Endodermal cell (in vitro differentiated cells): ENCODE data around the gene PNPLA7. TPM values are rescaled to one million over a fixed set of nuclear protein-coding genes. Genes with fewer than 3 reads are reported as not detected.
"Not testable (repeated sequence)": the region's sequence is repeated elsewhere in the genome, so short reads cannot be mapped to it uniquely, and the experiment has no call there.

Experiments used
- DNase-seq: peaks from one replicate; pipeline ENCODE4 v3.0.0-alpha.2; 2017
- H3K27ac ChIP-seq: 2 replicates; pipeline ENCODE4 v1.5.1; 2013; ENCODE audit warnings: mild to moderate bottlenecking, low read depth, low read length, moderate library complexity
- H3K27me3 ChIP-seq: 2 replicates; pipeline ENCODE4 v1.6.1; 2013; ENCODE audit warnings: mild to moderate bottlenecking, low read length, moderate library complexity; ENCODE audit not compliant: insufficient read depth, control insufficient read depth, poor library complexity, severe bottlenecking
- H3K36me3 ChIP-seq: 2 replicates; pipeline ENCODE4 v1.7.0; 2013; ENCODE audit warnings: mild to moderate bottlenecking, low read length, moderate library complexity; ENCODE audit not compliant: control insufficient read depth, insufficient read depth
- H3K4me1 ChIP-seq: one replicate; pipeline ENCODE4 v1.7.0; 2013; ENCODE audit warnings: low read length; ENCODE audit not compliant: control insufficient read depth, insufficient read depth
- H3K4me3 ChIP-seq: 2 replicates; pipeline ENCODE4 v1.5.1; 2013; ENCODE audit warnings: mild to moderate bottlenecking, low read length, moderate library complexity
- H3K9ac ChIP-seq: 2 replicates; pipeline ENCODE4 v1.6.1; 2013; ENCODE audit warnings: mild to moderate bottlenecking, low read length, moderate library complexity; ENCODE audit not compliant: poor library complexity, severe bottlenecking; ENCODE audit errors: extremely low read depth
- H3K9me3 ChIP-seq: 2 replicates; pipeline ENCODE4 v1.6.1; 2013; ENCODE audit warnings: mild to moderate bottlenecking, low read length, moderate library complexity; ENCODE audit not compliant: control insufficient read depth
- H3K27ac Mint-ChIP-seq: 2 replicates; pipeline ENCODE4 v1.8.0; 2020; ENCODE audit warnings: mixed read lengths
- H3K27me3 Mint-ChIP-seq: 2 replicates; pipeline ENCODE4 v1.8.0; 2021; ENCODE audit warnings: mild to moderate bottlenecking, mixed read lengths; ENCODE audit not compliant: insufficient read depth
- H3K36me3 Mint-ChIP-seq: 2 replicates; pipeline ENCODE4 v1.8.0; 2020; ENCODE audit warnings: low read depth, mixed read lengths
- H3K4me1 Mint-ChIP-seq: 2 replicates; pipeline ENCODE4 v1.8.0; 2020; ENCODE audit warnings: mixed read lengths
- H3K4me3 Mint-ChIP-seq: 2 replicates; pipeline ENCODE4 v1.8.0; 2020; ENCODE audit warnings: mild to moderate bottlenecking, moderate library complexity, mixed read lengths
- H3K9me3 Mint-ChIP-seq: 2 replicates; pipeline ENCODE4 v1.8.0; 2020; ENCODE audit warnings: mild to moderate bottlenecking, mixed read lengths
- CTCF ChIP-seq: fragments of 200-600 bp; sonication (generic); conservative IDR thresholded peaks from 2 replicates; pipeline ENCODE4 v1.5.0; 2021; ENCODE audit warnings: antibody characterized with exemption, mild to moderate bottlenecking
- WGBS, 2 experiments: methylation state at CpG; one replicate each; pipeline versions ENCODE4 v1.1.5 to v1.1.7; 2013; ENCODE audit warnings: missing lambda C conversion rate in 2 of 2, mixed read lengths in 1 of 2; ENCODE audit not compliant: insufficient coverage in 1 of 2, insufficient read length in 1 of 2; 5-methylcytosine and 5-hydroxymethylcytosine counted together
- total RNA-seq, 2 donors: library from RNA; stranded (reverse); fragmentation: NEBNext Ultra II Directional in 1 of 2; extraction: Animal tissue kit (Norgen Biotek cat#: 25700) in 1 of 2; gene quantifications; 2 replicates in 1 of 2; 3 replicates in 1 of 2; pipeline ENCODE4 v1.2.1, GENCODE V29; 2021

The PNPLA7 gene
- total RNA-seq, 2 donors from 2014 or later = 2.0 to 2.4 TPM

GRCh38 chr9:137515338-137515724 is 34.9 kb downstream of the PNPLA7 start:
- 91 to 93% methylated on average over 10 to 21 of the region's 23 CpGs for WGBS, 2 experiments
- Mint-ChIP-seq H3K4me1 (no peaks in the 10 kb centered on the region), H3K36me3 (no peaks in the 10 kb centered on the region), H3K27ac (no peak overlapping the region), H3K9me3 (peaks cover 8% of the 10 kb centered on the region), H3K27me3 (no peaks in the 10 kb centered on the region), H3K4me3 (no peak overlapping the region)
- no peak for TF ChIP-seq CTCF
- Histone ChIP-seq H3K36me3 (no peaks in the 10 kb centered on the region), H3K27me3 (no peaks in the 10 kb centered on the region), H3K9me3 (no peaks in the 10 kb centered on the region), H3K9ac (no peak overlapping the region), H3K27ac (no peak overlapping the region), H3K4me1 (no peaks in the 10 kb centered on the region), H3K4me3 (no peak overlapping the region)
- no peak for DNase-seq

GRCh38 chr9:137514691-137515337 is 35.4 kb downstream of the PNPLA7 start:
- Histone ChIP-seq H3K27me3 (no peaks in the 10 kb centered on the region), H3K9ac (no peak overlapping the region), H3K36me3 (no peaks in the 10 kb centered on the region), H3K4me3 (no peak overlapping the region), H3K27ac (no peak overlapping the region), H3K9me3 (no peaks in the 10 kb centered on the region), H3K4me1 (no peaks in the 10 kb centered on the region)
- no peak for DNase-seq
- H3K9me3 Mint-ChIP-seq = peaks cover 12% of the 10 kb centered on the region
- no peaks in the 10 kb centered on the region for H3K4me1 Mint-ChIP-seq
- no peak overlapping the region for H3K4me3 Mint-ChIP-seq
- TF ChIP-seq CTCF = no peak
- WGBS, 2 experiments = 91 to 92% methylated on average over 13 to 30 of the region's 30 CpGs
- H3K36me3 Mint-ChIP-seq = no peaks in the 10 kb centered on the region
- H3K27ac Mint-ChIP-seq = no peak overlapping the region
- no peaks in the 10 kb centered on the region for H3K27me3 Mint-ChIP-seq

- not testable (repeated sequence) for H3K27ac ChIP-seq, H3K9me3 ChIP-seq, H3K4me1 Mint-ChIP-seq, H3K4me3 Mint-ChIP-seq, H3K4me1 ChIP-seq, H3K36me3 Mint-ChIP-seq, H3K4me3 ChIP-seq, H3K36me3 ChIP-seq, H3K27ac Mint-ChIP-seq, H3K27me3 ChIP-seq, DNase-seq, H3K27me3 Mint-ChIP-seq, H3K9ac ChIP-seq
- H3K9me3 Mint-ChIP-seq = peaks cover 14% of the 10 kb centered on the region
- 88 to 90% methylated on average over 10 to 42 of the region's 42 CpGs for whole genome bisulfite sequencing, 2 experiments
Observed at GRCh38 chr9:137513801-137514570, 36.2 kb downstream of the PNPLA7 start.

- DNase-seq, H3K36me3 Mint-ChIP-seq, H3K4me1 ChIP-seq, H3K4me1 Mint-ChIP-seq, H3K27ac Mint-ChIP-seq, H3K27me3 ChIP-seq, H3K36me3 ChIP-seq, H3K9ac ChIP-seq, H3K27ac ChIP-seq, H3K9me3 ChIP-seq, H3K4me3 ChIP-seq, H3K27me3 Mint-ChIP-seq, H3K4me3 Mint-ChIP-seq: not testable (repeated sequence)
- WGBS, 2 experiments = 89 to 100% methylated on average over 3 to 5 of the region's 5 CpGs
- peaks cover 14% of the 10 kb centered on the region for H3K9me3 Mint-ChIP-seq
Observed at GRCh38 chr9:137513136-137513535, 37.1 kb downstream of the PNPLA7 start.
